HCEC 1CT (cell line): ENCODE data around the gene XRCC4.

Source experiments
- DNase-seq: peaks from one replicate; pipeline ENCODE4 v3.0.0-alpha.2; 2017

XRCC4 gene

GRCh38 chr5:83394190-83394589 lies 316.8 kb downstream of the XRCC4 start:
- no peak for DNase-seq

- DNase-seq = no peak
Observed at GRCh38 chr5:83396662-83397061, 319.3 kb downstream of the XRCC4 start.

GRCh38 chr5:83397658-83398057 lies 320.3 kb downstream of the XRCC4 start:
- DNase-seq = no peak

GRCh38 chr5:83400241-83400640 lies 322.9 kb downstream of the XRCC4 start:
- no peak for DNase-seq

- DNase-seq = no peak
Observed at GRCh38 chr5:83400701-83401100, 323.4 kb downstream of the XRCC4 start.

- DNase-seq = peak; percentile 43
Observed at GRCh38 chr5:83401122-83401731, 323.9 kb downstream of the XRCC4 start.

- DNase-seq = no peak
Observed at GRCh38 chr5:83401775-83402174, 324.4 kb downstream of the XRCC4 start.
